Activated CD4-positive, alpha-beta memory T cell treated with anti-CD3 and anti-CD28 coated beads for 36 hours (primary cell): ENCODE measurements around the gene NUCKS1. TPM values are rescaled to one million over a fixed set of nuclear protein-coding genes. Genes with fewer than 3 reads are reported as not detected.

Experiments
- CTCF ChIA-PET: fragments of 350-600 bp; sonication (Branson Sonifier 250); formaldehyde crosslinking; loops from one replicate; lab custom pipeline; 2021; ENCODE audit warnings: antibody characterized with exemption, inconsistent platforms; lab: Charles Lee
- POLR2A ChIA-PET: fragments of 350-600 bp; sonication (Branson Sonifier 250); formaldehyde crosslinking; loops from one replicate; lab custom pipeline; 2021; ENCODE audit warnings: antibody characterized with exemption; lab: Charles Lee
- DNase-seq: peaks from one replicate; pipeline ENCODE4 v3.0.0-alpha.2; 2020
- H3K27ac Mint-ChIP-seq: one replicate; pipeline ENCODE4 v1.8.0; 2021; ENCODE audit warnings: mixed read lengths
- H3K27me3 Mint-ChIP-seq: one replicate; pipeline ENCODE4 v1.8.0; 2021; ENCODE audit warnings: mixed read lengths
- H3K36me3 Mint-ChIP-seq: one replicate; pipeline ENCODE4 v1.8.0; 2021; ENCODE audit warnings: mixed read lengths
- H3K4me1 Mint-ChIP-seq: one replicate; pipeline ENCODE4 v1.8.0; 2021; ENCODE audit warnings: low read depth, mixed read lengths
- H3K4me3 Mint-ChIP-seq: one replicate; pipeline ENCODE4 v1.8.0; 2021; ENCODE audit warnings: mild to moderate bottlenecking, mixed read lengths
- H3K9me3 Mint-ChIP-seq: one replicate; pipeline ENCODE4 v1.8.0; 2021; ENCODE audit warnings: mixed read lengths
- intact Hi-C: fragments of 100-400 bp; cut with micrococcal nuclease; formaldehyde crosslinking; loops from one replicate; pipeline ENCODE4 v1.15.1; 2023
- total RNA-seq, 2 experiments: library from RNA; stranded (reverse); gene quantifications; one replicate each; pipeline ENCODE4 v1.2.3, GENCODE V29; 2021

Gene NUCKS1
- total RNA-seq, 2 experiments from 2014 or later: 149 to 202 TPM

DNA sequence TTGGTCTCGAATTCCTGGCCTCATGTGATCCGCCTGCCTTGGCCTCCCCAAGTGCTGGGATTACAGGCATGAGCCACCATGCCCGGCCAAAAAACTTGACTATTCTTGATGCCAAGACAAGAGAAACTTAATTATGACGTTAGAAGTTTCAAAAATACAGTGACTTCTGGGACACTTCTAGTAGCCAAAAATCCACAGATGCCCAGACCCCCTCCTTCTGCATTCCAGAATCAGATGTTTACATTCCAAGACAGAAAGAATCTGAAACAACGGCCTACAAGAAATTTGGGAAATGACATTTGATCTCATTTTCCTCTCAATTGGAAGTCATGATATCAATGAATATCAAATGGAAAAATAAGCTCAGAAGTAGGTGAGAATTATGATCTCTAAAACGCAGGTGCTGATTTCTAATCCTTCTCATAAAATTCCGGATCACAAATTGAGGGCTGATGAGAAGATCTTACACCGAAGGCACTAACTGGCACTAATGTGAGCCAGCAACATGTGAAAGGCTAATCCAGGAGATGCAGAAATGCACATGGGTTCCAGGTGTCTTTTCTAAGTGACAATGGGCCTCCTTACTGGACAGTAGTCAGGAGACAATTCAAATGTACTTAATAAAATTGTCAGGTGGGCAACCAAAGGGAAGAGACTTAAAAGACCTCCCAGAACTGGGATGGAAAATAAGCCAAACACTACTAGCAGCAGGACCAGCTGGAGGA, 19.8 kb upstream of the NUCKS1 start:
- no peaks in the 10 kb centered on the region for H3K27me3 Mint-ChIP-seq
- H3K36me3 Mint-ChIP-seq: peaks cover 25% of the 10 kb centered on the region
- POLR2A ChIA-PET: no interaction called here
- CTCF ChIA-PET: no interaction called here
- H3K4me3 Mint-ChIP-seq: no peak overlapping the region
- no peak for DNase-seq
- H3K4me1 Mint-ChIP-seq: peaks cover 52% of the 10 kb centered on the region
- intact Hi-C loops: loop anchor here (10.0 kb wide), 2 partner anchors 455 to 645 kb away; partner anchors contain the start of gene RBBP5
- H3K9me3 Mint-ChIP-seq: no peaks in the 10 kb centered on the region
- no peak overlapping the region for H3K27ac Mint-ChIP-seq

DNA sequence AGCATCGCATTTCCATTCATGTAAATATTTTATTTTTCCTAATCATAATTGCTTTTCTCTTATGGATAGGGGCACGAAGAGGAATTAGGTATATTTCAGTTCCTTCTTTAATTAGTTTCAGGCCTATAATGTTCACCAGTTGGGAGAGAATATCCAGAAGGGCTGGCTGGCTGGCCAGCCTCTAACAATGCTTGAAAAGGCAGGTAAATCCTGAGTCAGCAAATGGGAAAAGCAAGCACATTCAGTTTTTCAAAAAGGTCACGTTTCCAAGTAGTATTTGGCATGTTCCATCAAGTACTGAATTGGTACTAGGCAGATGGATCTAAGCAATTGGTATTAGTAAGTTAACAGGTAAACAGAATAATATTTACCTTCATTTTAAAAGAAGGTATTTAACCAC, 17.3 kb upstream of the NUCKS1 start:
- DNase-seq: no peak
- ChIA-PET CTCF (no interaction called here), POLR2A (no interaction called here)
- Mint-ChIP-seq H3K4me1 (peaks cover 42% of the 10 kb centered on the region), H3K9me3 (no peaks in the 10 kb centered on the region), H3K27me3 (no peaks in the 10 kb centered on the region), H3K27ac (no peak overlapping the region), H3K4me3 (no peak overlapping the region), H3K36me3 (peaks cover 25% of the 10 kb centered on the region)
- intact Hi-C loops: no loop called here

DNA sequence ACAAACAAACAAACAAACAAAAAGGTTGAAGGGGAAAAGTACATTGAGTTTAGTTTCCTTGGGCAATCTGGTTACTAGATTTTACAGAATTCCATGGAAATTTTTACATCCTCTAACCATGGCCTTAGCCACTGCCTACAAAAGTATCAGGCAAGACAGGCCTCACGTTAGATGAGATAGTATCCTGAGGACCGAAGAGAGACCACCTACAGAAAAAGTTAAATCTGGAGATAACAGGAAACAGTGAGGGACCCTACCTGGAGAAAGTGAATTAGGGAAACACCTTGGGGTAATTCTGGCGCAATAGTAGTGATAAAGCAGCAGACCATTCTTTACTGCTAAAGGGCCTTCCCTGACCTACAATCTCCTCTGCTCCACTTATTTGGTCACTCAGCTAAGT, 16.6 kb upstream of the NUCKS1 start:
- H3K4me3 Mint-ChIP-seq: no peak overlapping the region

DNA sequence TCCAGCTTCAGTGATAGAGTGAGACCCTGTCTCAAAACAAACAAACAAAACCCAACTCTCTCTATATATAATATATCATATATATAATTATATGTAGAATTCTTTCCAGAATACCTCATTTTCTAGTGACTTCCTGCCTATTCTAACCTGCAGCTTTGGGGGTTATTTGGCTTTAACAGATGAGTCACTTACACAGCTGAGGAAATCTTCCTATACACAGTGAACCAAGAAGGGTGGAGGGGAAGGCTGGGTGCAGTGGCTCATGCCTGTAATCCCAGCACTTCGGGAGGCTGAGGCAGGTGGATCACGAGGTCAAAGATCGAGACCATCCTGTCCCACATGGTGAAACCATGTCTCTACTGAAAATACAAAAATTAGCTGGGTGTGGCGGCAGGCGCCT, 16.1 kb upstream of the NUCKS1 start:
- no peaks in the 10 kb centered on the region for H3K27me3 Mint-ChIP-seq
- peaks cover 23% of the 10 kb centered on the region for H3K36me3 Mint-ChIP-seq
- H3K4me3 Mint-ChIP-seq: no peak overlapping the region
- no peak overlapping the region for H3K27ac Mint-ChIP-seq
- POLR2A ChIA-PET: interaction anchor here (1.7 kb wide), 1 partner anchor 17 kb away, joined by 9 read pairs; the partner anchor contains the start of gene NUCKS1
- intact Hi-C loops: no loop called here
- H3K4me1 Mint-ChIP-seq: peaks cover 31% of the 10 kb centered on the region
- no peaks in the 10 kb centered on the region for H3K9me3 Mint-ChIP-seq
- CTCF ChIA-PET: no interaction called here
- DNase-seq: no peak

More for the DNA sequence above, 16.6 kb upstream of the NUCKS1 start:
- no peaks in the 10 kb centered on the region for H3K27me3 Mint-ChIP-seq
- peaks cover 36% of the 10 kb centered on the region for H3K4me1 Mint-ChIP-seq
- ChIA-PET POLR2A (interaction anchor here (1.7 kb wide), 1 partner anchor 17 kb away, joined by 9 read pairs; the partner anchor contains the start of gene NUCKS1), CTCF (no interaction called here)
- no peak for DNase-seq
- intact Hi-C loops: no loop called here
- H3K36me3 Mint-ChIP-seq: peaks cover 23% of the 10 kb centered on the region
- H3K9me3 Mint-ChIP-seq: no peaks in the 10 kb centered on the region
- H3K27ac Mint-ChIP-seq: no peak overlapping the region

DNA sequence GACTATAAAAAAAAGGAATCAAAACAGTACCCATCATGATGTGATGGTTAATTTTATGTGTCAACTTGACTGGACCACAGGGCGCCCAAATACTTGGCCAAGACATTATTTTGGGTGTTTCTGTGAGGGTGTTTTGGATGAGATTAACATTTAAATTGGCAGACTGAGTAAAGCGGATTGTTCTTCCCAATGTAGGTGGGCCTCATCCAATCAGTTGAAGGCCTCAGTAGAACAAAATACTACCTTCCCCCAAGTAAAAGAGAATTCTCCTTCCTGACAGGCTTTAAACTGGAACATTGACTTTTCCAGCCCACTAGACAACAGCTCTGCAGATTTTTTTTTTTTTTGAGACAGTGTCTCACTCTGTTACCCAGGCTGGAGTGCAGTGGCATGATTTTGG, 14.6 kb upstream of the NUCKS1 start:
- no peak overlapping the region for H3K27ac Mint-ChIP-seq
- peaks cover 26% of the 10 kb centered on the region for H3K4me1 Mint-ChIP-seq
- H3K9me3 Mint-ChIP-seq: no peaks in the 10 kb centered on the region
- H3K4me3 Mint-ChIP-seq: no peak overlapping the region
- DNase-seq: no peak
- POLR2A ChIA-PET: interaction anchor here (1.2 to 1.6 kb wide), 3 partner anchors 7 to 15 kb away, joined by 3 to 7 read pairs (median 6); partner anchors contain the start of genes NUCKS1 and RAB29
- intact Hi-C loops: loop anchor here (1.0 kb wide), 1 partner anchor 8 kb away; no protein-coding TSS in a partner anchor
- CTCF ChIA-PET: interaction anchor here (0.8 to 1.3 kb wide), 2 partner anchors 9 to 499 kb away, joined by 3 to 4 read pairs; no protein-coding TSS in a partner anchor
- H3K36me3 Mint-ChIP-seq: peaks cover 10% of the 10 kb centered on the region
- no peaks in the 10 kb centered on the region for H3K27me3 Mint-ChIP-seq

DNA sequence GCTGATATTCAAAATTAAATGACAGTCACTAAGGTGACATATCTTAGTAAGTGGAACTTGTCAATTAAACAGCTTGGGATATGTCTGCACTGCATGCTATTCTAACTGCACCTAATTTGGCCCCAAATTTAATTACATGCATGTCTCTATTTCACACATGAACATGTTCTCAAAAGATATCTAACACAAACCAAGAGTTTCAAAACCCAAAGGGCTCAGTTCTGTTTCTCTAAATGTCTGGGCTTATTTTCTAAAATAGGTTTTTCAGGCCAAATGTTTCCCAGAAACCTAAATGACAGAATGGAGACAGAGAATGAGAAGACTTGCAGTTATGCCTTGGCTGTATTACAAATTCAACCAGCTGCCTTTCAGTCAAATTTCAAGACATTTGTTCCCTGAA, 14.0 kb upstream of the NUCKS1 start:
- ChIA-PET POLR2A (interaction anchor here (1.2 to 1.6 kb wide), 3 partner anchors 8 to 15 kb away, joined by 3 to 7 read pairs (median 6); partner anchors contain the start of genes NUCKS1 and RAB29), CTCF (interaction anchor here (0.8 to 1.3 kb wide), 3 partner anchors 9 to 498 kb away, joined by 3 to 4 read pairs (median 3); no protein-coding TSS in a partner anchor)
- H3K4me1 Mint-ChIP-seq: peaks cover 24% of the 10 kb centered on the region
- H3K27me3 Mint-ChIP-seq: no peaks in the 10 kb centered on the region
- DNase-seq: no peak
- intact Hi-C loops: loop anchor here (1.0 kb wide), 1 partner anchor 8 kb away; no protein-coding TSS in a partner anchor
- no peak overlapping the region for H3K27ac Mint-ChIP-seq
- no peak overlapping the region for H3K4me3 Mint-ChIP-seq
- H3K9me3 Mint-ChIP-seq: no peaks in the 10 kb centered on the region
- peaks cover 5% of the 10 kb centered on the region for H3K36me3 Mint-ChIP-seq

DNA sequence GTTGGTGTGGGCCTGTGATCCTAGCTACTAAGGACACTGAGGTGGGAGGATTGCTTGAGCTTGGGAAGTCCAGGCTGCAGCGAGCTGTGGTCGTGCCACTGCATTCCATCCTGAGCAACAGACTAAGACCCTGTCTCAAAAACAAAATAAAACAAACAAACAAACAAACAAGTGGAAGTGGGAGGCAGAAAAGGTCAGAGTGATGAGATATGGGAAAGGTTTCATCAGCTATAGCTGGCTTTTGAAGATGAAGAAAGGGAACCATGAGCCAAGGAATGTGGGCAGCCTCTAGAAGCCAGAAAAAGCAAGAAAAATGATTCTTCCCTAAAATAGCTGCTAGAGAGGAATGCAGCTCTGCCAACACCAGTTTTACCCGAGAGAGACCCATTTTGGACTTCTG, 10.6 kb upstream of the NUCKS1 start:
- H3K36me3 Mint-ChIP-seq: no peaks in the 10 kb centered on the region
- H3K4me1 Mint-ChIP-seq: peaks cover 21% of the 10 kb centered on the region
- H3K27me3 Mint-ChIP-seq: no peaks in the 10 kb centered on the region
- H3K9me3 Mint-ChIP-seq: no peaks in the 10 kb centered on the region
- POLR2A ChIA-PET: no interaction called here
- no peak overlapping the region for H3K4me3 Mint-ChIP-seq
- no peak overlapping the region for H3K27ac Mint-ChIP-seq
- DNase-seq: no peak
- CTCF ChIA-PET: interaction anchor here (0.8 to 1.6 kb wide), 4 partner anchors 11 to 103 kb away, joined by 3 to 4 read pairs (median 4); no protein-coding TSS in a partner anchor
- intact Hi-C loops: no loop called here

DNA sequence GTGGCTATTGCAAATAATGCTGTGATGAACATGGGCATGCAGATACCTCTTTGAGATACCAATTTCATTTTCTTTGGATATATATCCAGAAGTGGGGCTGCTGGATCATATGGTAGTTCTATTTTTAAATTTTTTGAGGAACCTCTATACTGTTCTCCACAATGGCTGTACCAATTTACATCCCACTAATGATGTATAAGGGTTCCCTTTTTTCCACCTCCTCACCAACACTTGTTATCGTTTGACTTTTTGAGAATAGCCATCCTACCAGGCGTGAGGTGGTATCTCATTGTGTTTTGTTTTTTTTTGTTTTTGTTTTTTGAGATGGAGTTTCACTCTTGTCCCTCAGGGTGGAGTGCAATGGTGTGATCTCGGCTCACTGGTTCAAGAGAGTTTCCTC, 6.6 kb upstream of the NUCKS1 start:
- no peaks in the 10 kb centered on the region for H3K27me3 Mint-ChIP-seq
- H3K4me1 Mint-ChIP-seq: peaks cover 4% of the 10 kb centered on the region
- no peak overlapping the region for H3K4me3 Mint-ChIP-seq
- H3K27ac Mint-ChIP-seq: no peak overlapping the region
- H3K36me3 Mint-ChIP-seq: no peaks in the 10 kb centered on the region
- no peak for DNase-seq
- CTCF ChIA-PET: interaction anchor here (0.5 kb wide), 1 partner anchor 16 kb away, joined by 3 read pairs; no protein-coding TSS in a partner anchor
- intact Hi-C loops: no loop called here
- no peaks in the 10 kb centered on the region for H3K9me3 Mint-ChIP-seq
- POLR2A ChIA-PET: no interaction called here

DNA sequence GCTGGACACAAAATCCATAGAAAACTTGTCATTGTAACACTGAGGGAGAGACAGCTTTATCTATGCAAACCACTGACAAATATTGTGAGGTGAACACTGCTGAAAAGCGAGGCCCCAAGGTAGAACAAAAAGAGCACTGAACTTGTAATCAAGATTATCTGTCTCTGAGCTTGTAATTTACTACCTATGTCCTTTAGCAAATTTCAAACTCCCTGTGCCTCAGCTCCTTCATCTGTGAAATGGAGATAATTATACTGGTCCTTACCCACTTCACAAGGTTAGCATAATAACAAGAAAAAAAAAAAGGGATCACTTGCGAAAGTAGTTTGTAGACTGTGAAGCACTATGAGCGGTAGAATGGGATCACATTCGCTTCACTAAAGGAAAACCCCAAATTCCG, 4.9 kb upstream of the NUCKS1 start:
- ChIA-PET CTCF (interaction anchor here (0.8 to 1.3 kb wide), 3 partner anchors 9 to 223 kb away, joined by 3 to 5 read pairs (median 4); no protein-coding TSS in a partner anchor), POLR2A (interaction anchor here (0.7 to 1.0 kb wide), 2 partner anchors 20 to 374 kb away, joined by 3 read pairs; no protein-coding TSS in a partner anchor)
- H3K9me3 Mint-ChIP-seq: no peaks in the 10 kb centered on the region
- H3K36me3 Mint-ChIP-seq: peaks cover 3% of the 10 kb centered on the region
- peaks cover 1% of the 10 kb centered on the region for H3K27me3 Mint-ChIP-seq
- H3K4me1 Mint-ChIP-seq: peaks cover 9% of the 10 kb centered on the region
- intact Hi-C loops: no loop called here
- H3K4me3 Mint-ChIP-seq: no peak overlapping the region
- no peak for DNase-seq
- H3K27ac Mint-ChIP-seq: no peak overlapping the region

DNA sequence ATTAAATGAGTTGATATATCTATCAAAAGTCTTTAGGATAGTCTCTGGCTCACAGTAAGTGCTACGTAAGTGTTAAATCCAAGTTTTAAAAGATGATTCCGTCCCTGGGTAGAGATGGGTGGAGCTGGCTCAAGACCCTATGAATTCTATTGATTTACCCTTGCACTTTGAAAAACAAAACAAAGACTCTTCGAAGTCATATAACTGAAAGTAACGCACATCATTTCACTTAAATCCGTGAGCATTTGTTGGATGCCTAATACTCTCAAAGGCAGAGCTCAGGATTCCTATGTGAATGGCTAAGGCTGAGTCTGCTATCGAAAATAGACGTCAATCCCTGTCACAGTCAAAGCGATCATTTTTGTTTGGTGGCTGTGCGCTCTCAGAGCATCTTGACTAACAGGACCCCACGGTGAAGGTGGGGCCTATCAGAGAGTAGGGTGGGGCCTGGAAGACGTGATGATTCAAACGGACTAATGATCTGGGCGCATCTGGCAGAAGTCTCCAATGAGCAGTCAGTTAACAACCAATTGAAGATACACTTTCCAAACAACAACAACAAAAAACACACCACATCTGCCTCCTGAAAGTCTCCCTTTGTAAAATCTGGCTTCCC, 1.2 kb upstream of the NUCKS1 start:
- peak overlapping the region; percentile 93 for H3K4me3 Mint-ChIP-seq
- H3K36me3 Mint-ChIP-seq: peaks cover 22% of the 10 kb centered on the region
- ChIA-PET CTCF (interaction anchor here (0.8 to 0.9 kb wide), 2 partner anchors 21 to 40 kb away, joined by 3 read pairs; no protein-coding TSS in a partner anchor), POLR2A (no interaction called here)
- peak overlapping the region; percentile 99 for H3K27ac Mint-ChIP-seq
- intact Hi-C loops: no loop called here
- H3K27me3 Mint-ChIP-seq: peaks cover 1% of the 10 kb centered on the region
- no peak for DNase-seq
- peaks cover 25% of the 10 kb centered on the region for H3K4me1 Mint-ChIP-seq
- no peaks in the 10 kb centered on the region for H3K9me3 Mint-ChIP-seq

DNA sequence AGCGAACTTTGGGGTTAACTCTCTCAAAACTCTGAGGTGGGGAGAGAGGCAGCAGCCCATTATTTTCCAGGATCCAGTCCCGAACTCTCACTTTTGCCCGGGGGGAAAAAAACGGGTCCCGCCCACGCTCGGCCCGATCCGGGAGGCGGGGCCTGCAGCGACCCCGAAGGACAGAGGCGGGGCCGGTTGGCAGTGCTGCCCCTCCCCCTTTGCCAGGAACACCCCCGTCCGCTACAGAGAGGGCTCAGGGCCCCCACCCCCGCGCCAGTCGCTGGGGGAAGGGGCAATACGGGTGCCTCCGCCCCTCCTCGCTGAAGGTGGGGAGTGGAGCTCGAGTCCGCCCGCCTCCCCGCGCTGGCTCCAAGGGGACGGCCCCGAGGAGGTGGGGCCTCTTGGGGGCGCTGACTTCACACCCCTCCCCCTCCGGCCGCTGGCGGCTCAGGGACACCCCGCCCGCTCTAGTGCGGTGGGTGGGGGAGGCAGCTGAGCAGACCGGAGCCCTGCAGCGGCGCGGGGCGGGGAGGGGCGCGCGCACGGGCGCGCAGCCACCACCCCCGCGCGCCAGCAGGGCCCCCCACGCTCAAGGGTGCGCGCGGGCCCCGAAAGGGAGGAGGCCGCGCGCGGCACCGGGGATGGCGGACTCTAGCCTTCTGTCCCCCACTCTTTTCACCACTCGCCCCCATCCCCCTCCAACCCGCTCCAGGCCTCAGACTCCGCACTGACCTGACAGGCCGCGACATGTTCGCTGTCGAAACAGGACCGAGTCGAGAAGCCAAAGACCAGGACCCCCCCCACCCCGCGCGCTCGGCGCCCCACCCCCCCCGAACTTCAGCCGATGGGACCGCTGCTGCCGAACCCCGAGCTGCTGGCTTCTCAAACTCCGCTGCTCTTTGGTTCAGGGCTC, 496 bp downstream of the NUCKS1 start:
- peak; percentile 98 for DNase-seq
- CTCF ChIA-PET: interaction anchor here (0.6 to 2.1 kb wide), 5 partner anchors 11 to 158 kb away, joined by 3 to 10 read pairs (median 4); no protein-coding TSS in a partner anchor

More for the DNA sequence above, 496 bp downstream of the NUCKS1 start:
- intact Hi-C loops: loop anchor here (1.0 to 5.0 kb wide), 7 partner anchors 26 to 627 kb away; partner anchors contain the start of genes RAB29 and SLC41A1
- H3K4me3 Mint-ChIP-seq: peak overlapping the region; percentile 93
- POLR2A ChIA-PET: interaction anchor here (0.8 to 2.2 kb wide), 10 partner anchors 15 to 118 kb away, joined by 3 to 25 read pairs (median 6); partner anchors contain the start of genes ELK4, RAB29 and SLC45A3
- H3K27me3 Mint-ChIP-seq: peaks cover 1% of the 10 kb centered on the region
- no peaks in the 10 kb centered on the region for H3K9me3 Mint-ChIP-seq
- H3K36me3 Mint-ChIP-seq: peaks cover 23% of the 10 kb centered on the region
- H3K27ac Mint-ChIP-seq: peak overlapping the region; percentile 99
- H3K4me1 Mint-ChIP-seq: peaks cover 37% of the 10 kb centered on the region
